Hepatocyte (in vitro differentiated cells): ENCODE data around the gene SIGLEC14.

Source experiments
- EZH2 ChIP-seq: fragments of 200-600 bp; sonication (generic); IDR thresholded peaks from 2 replicates; pipeline ENCODE4 v1.6.1; 2016; ENCODE audit warnings: antibody characterized with exemption, mild to moderate bottlenecking, borderline replicate concordance
- TF ChIP-seq, protein P1 (sequence below): fragments of 200-600 bp; sonication (generic); IDR thresholded peaks from 2 replicates; pipeline ENCODE4 v1.5.1; 2016; ENCODE audit warnings: antibody characterized with exemption, mild to moderate bottlenecking; ENCODE audit not compliant: poor library complexity

DNA sequence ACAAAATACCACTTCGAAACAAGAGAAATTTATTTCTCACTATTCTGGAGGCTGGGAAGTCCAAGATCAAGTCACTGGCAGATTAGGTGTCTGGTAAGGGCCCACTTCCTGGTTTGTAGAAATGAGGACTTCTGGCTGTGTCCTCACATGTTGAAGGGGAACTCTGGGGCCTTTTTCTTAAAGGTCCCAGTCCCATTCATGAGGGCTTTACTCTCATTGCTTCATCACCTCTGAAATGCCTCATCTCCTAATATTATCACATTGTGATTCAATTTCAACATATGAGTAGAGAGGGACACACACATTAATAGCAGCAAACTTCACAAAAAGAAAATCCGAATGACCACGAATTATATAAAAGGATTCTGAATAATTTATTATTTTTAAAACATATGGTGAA lies 21.6 kb upstream of the SIGLEC14 start:
- TF ChIP-seq, protein P1, sequence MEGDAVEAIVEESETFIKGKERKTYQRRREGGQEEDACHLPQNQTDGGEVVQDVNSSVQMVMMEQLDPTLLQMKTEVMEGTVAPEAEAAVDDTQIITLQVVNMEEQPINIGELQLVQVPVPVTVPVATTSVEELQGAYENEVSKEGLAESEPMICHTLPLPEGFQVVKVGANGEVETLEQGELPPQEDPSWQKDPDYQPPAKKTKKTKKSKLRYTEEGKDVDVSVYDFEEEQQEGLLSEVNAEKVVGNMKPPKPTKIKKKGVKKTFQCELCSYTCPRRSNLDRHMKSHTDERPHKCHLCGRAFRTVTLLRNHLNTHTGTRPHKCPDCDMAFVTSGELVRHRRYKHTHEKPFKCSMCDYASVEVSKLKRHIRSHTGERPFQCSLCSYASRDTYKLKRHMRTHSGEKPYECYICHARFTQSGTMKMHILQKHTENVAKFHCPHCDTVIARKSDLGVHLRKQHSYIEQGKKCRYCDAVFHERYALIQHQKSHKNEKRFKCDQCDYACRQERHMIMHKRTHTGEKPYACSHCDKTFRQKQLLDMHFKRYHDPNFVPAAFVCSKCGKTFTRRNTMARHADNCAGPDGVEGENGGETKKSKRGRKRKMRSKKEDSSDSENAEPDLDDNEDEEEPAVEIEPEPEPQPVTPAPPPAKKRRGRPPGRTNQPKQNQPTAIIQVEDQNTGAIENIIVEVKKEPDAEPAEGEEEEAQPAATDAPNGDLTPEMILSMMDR = no peak
- no peak for TF ChIP-seq EZH2
